Spleen (tissue), 11 donors: ENCODE measurements around the gene ACVR1. TPM values are rescaled to one million over a fixed set of nuclear protein-coding genes. Genes with fewer than 3 reads are reported as not detected.

Experiments
- DNase-seq: peaks from one replicate; pipeline ENCODE4 v3.0.0-alpha.2; 2020
- H3K27ac ChIP-seq, 8 donors: fragments of 200-600 bp; sonication (generic) in 7 of 8; 1 replicate in 4 of 8; 2 replicates in 4 of 8; pipeline versions ENCODE4 v1.5.0 to v1.8.0; 2016 to 2021; ENCODE audit warnings: inconsistent platforms in 4 of 8, mild to moderate bottlenecking in 4 of 8, moderate library complexity in 1 of 8
- H3K27me3 ChIP-seq, 7 donors: fragments of 200-600 bp; sonication (generic) in 6 of 7; replicated peaks in 1 of 7; 1 replicate in 4 of 7; 2 replicates in 3 of 7; pipeline versions ENCODE4 v1.5.0 to v1.8.0; 2016 to 2021; ENCODE audit warnings: inconsistent platforms in 3 of 7, mild to moderate bottlenecking in 1 of 7
- H3K36me3 ChIP-seq, 6 donors: fragments of 200-600 bp; sonication (generic) in 5 of 6; 1 replicate in 4 of 6; 2 replicates in 2 of 6; pipeline versions ENCODE4 v1.5.0 to v1.8.0; 2016 to 2021; ENCODE audit warnings: inconsistent platforms in 2 of 6
- H3K4me1 ChIP-seq, 6 donors: fragments of 200-600 bp; sonication (generic) in 5 of 6; 1 replicate in 3 of 6; 2 replicates in 3 of 6; pipeline versions ENCODE4 v1.5.0 to v1.8.0; 2016 to 2021; ENCODE audit warnings: inconsistent platforms in 3 of 6
- H3K4me3 ChIP-seq, 8 donors: fragments of 200-600 bp; sonication (generic) in 7 of 8; 1 replicate in 4 of 8; 2 replicates in 4 of 8; pipeline versions ENCODE4 v1.5.0 to v1.8.0; 2016 to 2021; ENCODE audit warnings: inconsistent platforms in 4 of 8, mild to moderate bottlenecking in 4 of 8, moderate library complexity in 2 of 8
- H3K9me3 ChIP-seq, 8 donors: fragments of 200-600 bp; sonication (generic) in 7 of 8; 1 replicate in 4 of 8; 2 replicates in 4 of 8; pipeline versions ENCODE4 v1.5.0 to v1.8.0; 2016 to 2021; ENCODE audit warnings: inconsistent platforms in 4 of 8
- CTCF ChIP-seq, 11 experiments: fragments of 200-600 bp in 7 of 11; fragments of 450-650 bp in 4 of 11; sonication (generic) in 4 of 11; IDR thresholded peaks in 8 of 11; conservative IDR thresholded peaks in 3 of 11; 1 replicate in 7 of 11; 2 replicates in 4 of 11; pipeline versions ENCODE4 v1.4.0 to v1.8.0; 2016 to 2021; ENCODE audit warnings: antibody characterized with exemption in 11 of 11, inconsistent platforms in 4 of 11, mild to moderate bottlenecking in 1 of 11
- POLR2A ChIP-seq, 3 donors: fragments of 450-650 bp; IDR thresholded peaks; one replicate each; pipeline ENCODE4 v1.5.1; 2017; ENCODE audit warnings: antibody characterized with exemption in 3 of 3, mild to moderate bottlenecking in 1 of 3
- POLR2AphosphoS5 ChIP-seq, 3 donors: sonication (generic); formaldehyde crosslinking; IDR thresholded peaks; one replicate each; pipeline ENCODE4 v1.5.1; 2017; ENCODE audit warnings: antibody characterized with exemption in 3 of 3
- WGBS, 5 donors: extraction: QIAGEN DNeasy Blood & Tissue Kit in 3 of 5; methylation state at CpG; one replicate each; pipeline versions ENCODE4 v1.1.5 to v1.1.7; 2013 to 2018; 5-methylcytosine and 5-hydroxymethylcytosine counted together
- intact Hi-C: fragments of 100-400 bp; cut with DNase I; formaldehyde crosslinking; loops from one replicate; pipeline ENCODE4 v1.15.0; 2023; ENCODE audit warnings: low total_unique reads
- polyA plus RNA-seq, 3 donors: library from polyadenylated mRNA; stranded (reverse); fragments of 200-250 nt; gene quantifications; one replicate each; pipeline ENCODE4 v1.2.1, GENCODE V29; 2013
- total RNA-seq, 7 donors: library from RNA; depleted of rRNA in 3 of 7; stranded (reverse); fragments of >200 nt in 3 of 7; fragmentation: NEBNext Ultra II Directional in 4 of 7; extraction: Animal tissue kit (Norgen Biotek cat#: 25700) in 4 of 7; gene quantifications; one replicate each; pipeline versions ENCODE4 v1.1.0 to v1.2.1, GENCODE V29; 2016 to 2021
- donor health status: healthy with polysubstance abuse.
- donor health status: DM: no; HTN: no; CAD: no; lungs with moderate emphysema.
- donor health status: DM: no; HTN: no; CAD: no.
- donor health status: Bipolar disorder and iron deficiency.
- donor health status: healthy.
- donor health status: DM: no; HTN: no; CAD: no.
- donor health status: DM: yes; HTN: yes; CAD: no.

Gene ACVR1
- total and polyA plus RNA-seq, 10 donors, result 2.1 to 23.8 (median 13.6) TPM

- intact Hi-C loops, result loop anchor here (5.0 kb wide), 1 partner anchor 235 kb away; no protein-coding TSS in a partner anchor
- Histone ChIP-seq H3K9me3 (no peaks in the 10 kb centered on the region), H3K4me3 (no peak overlapping the region), H3K27me3 (no peaks in the 10 kb centered on the region), H3K36me3 (peaks cover 0 to 66% (median 8%) of the 10 kb centered on the region in 6 donors), H3K27ac (no peak overlapping the region), H3K4me1 (no peaks in the 10 kb centered on the region)
- no peak for DNase-seq
- 69 to 78% (median 71%) methylated on average over 4 of the region's 4 CpGs for whole genome bisulfite sequencing, 5 donors
- TF ChIP-seq CTCF (IDR thresholded peaks at IDR 0.05 in 8 of 11, conservative IDR thresholded peaks at IDR 0.05 in 3 of 11) (peak in 9 of 11 experiments; percentile 31 to 61 (median 50)), POLR2A (IDR thresholded peaks at IDR 0.05) (no peak)
These were observed 98.7 kb downstream of the ACVR1 start for GRCh38 chr2:157777427-157777826.

- Histone ChIP-seq H3K9me3 (no peaks in the 10 kb centered on the region), H3K36me3 (peaks cover 0 to 89% (median 15%) of the 10 kb centered on the region in 6 donors), H3K27me3 (no peaks in the 10 kb centered on the region), H3K4me1 (no peaks in the 10 kb centered on the region), H3K27ac (no peak overlapping the region), H3K4me3 (no peak overlapping the region)
- 70 to 79% (median 72%) methylated on average over 1 of the region's 1 CpG for WGBS, 5 donors
- intact Hi-C loops, result no loop called here
- TF ChIP-seq POLR2A (IDR thresholded peaks at IDR 0.05) (no peak), POLR2AphosphoS5 (IDR thresholded peaks at IDR 0.05) (no peak), CTCF (IDR thresholded peaks at IDR 0.05 in 8 of 11, conservative IDR thresholded peaks at IDR 0.05 in 3 of 11) (no peak)
- DNase-seq, result no peak
These were observed 104.9 kb downstream of the ACVR1 start for GRCh38 chr2:157771234-157771633.

- H3K9me3 ChIP-seq, result no peaks in the 10 kb centered on the region
- H3K36me3 ChIP-seq, result peaks cover 0 to 90% (median 24%) of the 10 kb centered on the region in 6 donors
These were observed 106.3 kb downstream of the ACVR1 start for GRCh38 chr2:157769856-157770255.

GRCh38 chr2:157764386-157764785 lies 111.7 kb downstream of the ACVR1 start:
- WGBS, 5 donors, result 90 to 96% (median 92%) methylated on average over 14 of the region's 14 CpGs
- Histone ChIP-seq H3K4me1 (no peaks in the 10 kb centered on the region), H3K27me3 (no peaks in the 10 kb centered on the region), H3K9me3 (no peaks in the 10 kb centered on the region), H3K36me3 (peaks cover 0 to 86% (median 19%) of the 10 kb centered on the region in 6 donors), H3K4me3 (no peak overlapping the region), H3K27ac (no peak overlapping the region)
- intact Hi-C loops, result no loop called here
- no peak for DNase-seq
- TF ChIP-seq CTCF (IDR thresholded peaks at IDR 0.05 in 8 of 11, conservative IDR thresholded peaks at IDR 0.05 in 3 of 11), result no peak

More at GRCh38 chr2:157769856-157770255, 106.3 kb downstream of the ACVR1 start:
- WGBS, 5 donors, result 89 to 97% (median 91%) methylated on average over 2 of the region's 2 CpGs
- Histone ChIP-seq H3K27ac (no peak overlapping the region), H3K4me3 (no peak overlapping the region), H3K27me3 (no peaks in the 10 kb centered on the region), H3K4me1 (no peaks in the 10 kb centered on the region)
- no peak for DNase-seq
- intact Hi-C loops, result no loop called here
- TF ChIP-seq POLR2A (IDR thresholded peaks at IDR 0.05) (no peak), CTCF (IDR thresholded peaks at IDR 0.05 in 8 of 11, conservative IDR thresholded peaks at IDR 0.05 in 3 of 11) (no peak), POLR2AphosphoS5 (IDR thresholded peaks at IDR 0.05) (no peak)
